ENCODE data around the gene IMPDH1.

The IMPDH1 gene

GRCh38 chr7:128424686-128425275 is 15.0 kb upstream of the IMPDH1 start:
- ChIA-PET POLR2A (no interaction called here), CTCF (interaction anchor here (0.6 to 42.8 kb wide), 15 partner anchors 12 to 457 kb away, joined by 3 to 963 read pairs (median 47); partner anchors contain the start of genes HILPDA, IMPDH1 and RBM28)
- TF ChIP-seq, protein P1, sequence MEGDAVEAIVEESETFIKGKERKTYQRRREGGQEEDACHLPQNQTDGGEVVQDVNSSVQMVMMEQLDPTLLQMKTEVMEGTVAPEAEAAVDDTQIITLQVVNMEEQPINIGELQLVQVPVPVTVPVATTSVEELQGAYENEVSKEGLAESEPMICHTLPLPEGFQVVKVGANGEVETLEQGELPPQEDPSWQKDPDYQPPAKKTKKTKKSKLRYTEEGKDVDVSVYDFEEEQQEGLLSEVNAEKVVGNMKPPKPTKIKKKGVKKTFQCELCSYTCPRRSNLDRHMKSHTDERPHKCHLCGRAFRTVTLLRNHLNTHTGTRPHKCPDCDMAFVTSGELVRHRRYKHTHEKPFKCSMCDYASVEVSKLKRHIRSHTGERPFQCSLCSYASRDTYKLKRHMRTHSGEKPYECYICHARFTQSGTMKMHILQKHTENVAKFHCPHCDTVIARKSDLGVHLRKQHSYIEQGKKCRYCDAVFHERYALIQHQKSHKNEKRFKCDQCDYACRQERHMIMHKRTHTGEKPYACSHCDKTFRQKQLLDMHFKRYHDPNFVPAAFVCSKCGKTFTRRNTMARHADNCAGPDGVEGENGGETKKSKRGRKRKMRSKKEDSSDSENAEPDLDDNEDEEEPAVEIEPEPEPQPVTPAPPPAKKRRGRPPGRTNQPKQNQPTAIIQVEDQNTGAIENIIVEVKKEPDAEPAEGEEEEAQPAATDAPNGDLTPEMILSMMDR (IDR thresholded peaks at IDR 0.05; ENCODE audit: control extremely low read depth, extremely low read depth, low read depth, missing control alignments): no peak
- DNase-seq (ENCODE audit: extremely low spot score): no peak

DNA sequence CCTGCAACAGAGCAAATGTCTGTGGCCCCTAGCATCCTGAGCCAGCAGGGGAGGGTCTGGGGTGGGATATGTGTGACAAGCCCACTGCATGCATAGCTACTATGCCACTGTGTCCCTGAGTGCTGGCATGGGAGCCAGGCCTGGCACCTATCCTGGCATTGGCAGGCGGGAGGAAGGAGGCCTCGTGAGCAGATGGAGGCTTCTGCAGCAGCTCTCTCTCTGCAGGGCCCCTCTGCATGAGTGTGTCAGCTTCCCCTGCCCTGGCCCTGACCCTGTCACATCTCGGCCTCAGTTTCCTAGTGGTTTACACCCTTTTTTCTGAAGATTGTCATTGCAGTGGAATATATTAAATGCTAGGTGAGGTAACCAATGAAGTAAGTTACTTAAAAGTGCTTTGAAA is 13.1 kb upstream of the IMPDH1 start:
- no peak for DNase-seq (ENCODE audit: extremely low spot score)
- TF ChIP-seq, protein P1 (IDR thresholded peaks at IDR 0.05; ENCODE audit: control extremely low read depth, extremely low read depth, low read depth, missing control alignments): no peak
- ChIA-PET CTCF (interaction anchor here (8.9 to 42.8 kb wide), 3 partner anchors 24 to 38 kb away, joined by 143 to 963 read pairs (median 370); partner anchors contain the start of genes HILPDA and IMPDH1), POLR2A (no interaction called here)

GRCh38 chr7:128422037-128422436 is 12.3 kb upstream of the IMPDH1 start:
- ChIA-PET CTCF (interaction anchor here (14.5 to 42.8 kb wide), 2 partner anchors 23 to 39 kb away, joined by 370 to 963 read pairs; partner anchors contain the start of gene IMPDH1), POLR2A (no interaction called here)
- no peak for DNase-seq (ENCODE audit: extremely low spot score)
- TF ChIP-seq, protein P1 (IDR thresholded peaks at IDR 0.05; ENCODE audit: control extremely low read depth, extremely low read depth, low read depth, missing control alignments): no peak

DNA sequence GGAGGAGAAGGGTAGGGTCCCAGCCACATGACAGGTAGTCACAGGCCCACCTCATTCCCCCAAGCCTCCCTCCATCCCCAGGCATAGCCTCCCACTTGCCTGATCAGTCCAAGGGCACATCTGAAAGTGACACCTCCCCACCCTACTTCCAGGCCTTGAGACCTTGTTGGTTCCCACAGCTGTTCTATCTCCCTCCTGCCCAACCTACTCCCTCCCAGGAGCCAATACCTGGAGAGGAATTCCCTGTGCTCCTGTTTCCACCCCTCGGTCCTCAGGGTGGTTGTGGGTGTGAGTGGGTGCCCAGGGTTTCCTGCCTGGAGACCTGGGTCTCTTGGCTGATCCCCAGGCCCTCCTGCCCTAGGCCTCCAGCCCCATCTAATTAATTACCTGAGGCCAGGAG is 11.6 kb upstream of the IMPDH1 start:
- CTCF ChIA-PET: interaction anchor here (1.0 to 42.8 kb wide), 2 partner anchors 22 to 74 kb away, joined by 3 to 963 read pairs; partner anchors contain the start of gene IMPDH1
- no peak for DNase-seq (ENCODE audit: extremely low spot score)
- TF ChIP-seq, protein P1 (IDR thresholded peaks at IDR 0.05; ENCODE audit: control extremely low read depth, extremely low read depth, low read depth, missing control alignments): no peak
- POLR2A ChIA-PET: no interaction called here

DNA sequence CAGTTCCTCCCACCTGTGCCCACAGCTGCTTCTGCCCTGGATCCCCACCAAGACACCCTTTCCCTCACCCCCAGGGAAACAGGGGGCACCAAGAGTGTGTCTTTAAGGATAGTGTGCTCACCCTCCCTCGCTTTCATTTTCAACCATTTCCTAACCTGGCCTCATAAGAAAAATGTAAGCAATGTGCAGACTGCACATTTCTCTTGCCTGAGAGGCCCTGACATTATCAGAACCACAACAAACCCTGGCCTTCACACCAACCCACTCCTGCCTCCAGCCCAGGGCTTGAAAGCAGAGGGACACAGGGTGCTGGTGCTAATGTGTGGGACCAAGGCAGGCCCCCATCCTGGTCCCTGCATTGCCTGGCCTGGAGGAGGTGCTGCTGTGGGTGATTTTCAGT is 11.0 kb upstream of the IMPDH1 start:
- TF ChIP-seq, protein P1 (IDR thresholded peaks at IDR 0.05; ENCODE audit: control extremely low read depth, extremely low read depth, low read depth, missing control alignments): no peak
- CTCF ChIA-PET: interaction anchor here (1.0 to 42.8 kb wide), 3 partner anchors 22 to 73 kb away, joined by 3 to 963 read pairs (median 58); partner anchors contain the start of gene IMPDH1
- no peak for DNase-seq (ENCODE audit: extremely low spot score)
- POLR2A ChIA-PET: no interaction called here

GRCh38 chr7:128419257-128419656 is 9.5 kb upstream of the IMPDH1 start:
- POLR2A ChIA-PET: no interaction called here

More at GRCh38 chr7:128419257-128419656, 9.5 kb upstream of the IMPDH1 start:
- TF ChIP-seq, protein P1 (IDR thresholded peaks at IDR 0.05; ENCODE audit: control extremely low read depth, extremely low read depth, low read depth, missing control alignments): no peak
- no peak for DNase-seq (ENCODE audit: extremely low spot score)
- CTCF ChIA-PET: interaction anchor here (1.3 to 42.8 kb wide), 6 partner anchors 2 to 75 kb away, joined by 4 to 963 read pairs (median 32); partner anchors contain the start of genes IMPDH1 and RBM28
